Activated CD4-positive, alpha-beta T cell treated with anti-CD3 and anti-CD28 coated beads, Interleukin-2, amount 50 U/mL, for 24 hours (primary cell): ENCODE measurements around the gene GARIN5A.

Experiments
- DNase-seq, 2 donors: peaks; one replicate each; pipeline ENCODE4 v3.0.0-alpha.2; 2020; ENCODE audit warnings: low read depth in 1 of 2, low spot score in 1 of 2

Gene GARIN5A

GRCh38 chr19:50476224-50476906 lies at the start of gene GARIN5A, which contains the start of gene EMC10:
GARIN5A (minus strand) TSS chr19:50476848; CDS start chr19:50476388, 460 bp downstream.
EMC10 (plus strand) TSS chr19:50476507; CDS start chr19:50476545, 38 bp downstream.
- peak; percentile 87 to 88 for DNase-seq

- no peak for DNase-seq
These were observed 46.2 kb upstream of the GARIN5A start for GRCh38 chr19:50522881-50523280.

GRCh38 chr19:50520822-50521465 lies 44.3 kb upstream of the GARIN5A start:
- DNase-seq: no peak

GRCh38 chr19:50519006-50519575 lies 42.4 kb upstream of the GARIN5A start:
- no peak for DNase-seq

GRCh38 chr19:50518091-50519005 lies 41.7 kb upstream of the GARIN5A start:
- DNase-seq: no peak

GRCh38 chr19:50517704-50518075 lies 41.0 kb upstream of the GARIN5A start:
- DNase-seq: no peak

- no peak for DNase-seq
These were observed 40.5 kb upstream of the GARIN5A start for GRCh38 chr19:50516964-50517703.

- no peak for DNase-seq
These were observed 39.8 kb upstream of the GARIN5A start for GRCh38 chr19:50516456-50516855.

GRCh38 chr19:50515168-50515561 lies 38.5 kb upstream of the GARIN5A start:
- no peak for DNase-seq

- no peak for DNase-seq
These were observed 37.9 kb upstream of the GARIN5A start for GRCh38 chr19:50514346-50515167.

- DNase-seq: no peak
These were observed 37.2 kb upstream of the GARIN5A start, which contains the start of gene ASPDH for GRCh38 chr19:50513746-50514345. ASPDH (minus strand) TSS chr19:50513913; CDS start chr19:50513823, 90 bp downstream.

- no peak for DNase-seq
These were observed 36.5 kb upstream of the GARIN5A start for GRCh38 chr19:50512999-50513745.

GRCh38 chr19:50512112-50512998 lies 35.7 kb upstream of the GARIN5A start:
- DNase-seq: no peak

- DNase-seq: peak; percentile 92 to 95
These were observed 34.6 kb upstream of the GARIN5A start, which contains the start of gene JOSD2 for GRCh38 chr19:50511069-50511822. JOSD2 (minus strand) TSS chr19:50511191; CDS start chr19:50510431, 760 bp downstream.

GRCh38 chr19:50510700-50511068 lies 34.0 kb upstream of the GARIN5A start:
- DNase-seq: no peak

GRCh38 chr19:50510121-50510670 lies 33.5 kb upstream of the GARIN5A start:
- no peak for DNase-seq
